BE2C (cell line): ENCODE results near the gene TP53BP1.

Experiments used
- DNase-seq: peaks from one replicate; pipeline ENCODE4 v3.0.0-alpha.2; 2020
- H3K27me3 ChIP-seq: fragments of 250-450 bp; sonication (Bioruptor Pico); 2 replicates; pipeline ENCODE4 v1.5.1; 2020; ENCODE audit warnings: mild to moderate bottlenecking
- H3K36me3 ChIP-seq: fragments of 250-450 bp; sonication (Bioruptor Pico); 2 replicates; pipeline ENCODE4 v1.5.1; 2020; ENCODE audit warnings: mild to moderate bottlenecking
- H3K4me1 ChIP-seq: fragments of 250-450 bp; sonication (Bioruptor Pico); 2 replicates; pipeline ENCODE4 v1.5.1; 2020
- H3K4me3 ChIP-seq: 2 replicates; pipeline ENCODE4 v1.5.1; 2011; ENCODE audit warnings: low read depth, low read length
- H3K9me3 ChIP-seq: fragments of 250-450 bp; sonication (Bioruptor Pico); 2 replicates; pipeline ENCODE4 v1.5.1; 2020
- CTCF ChIP-seq: IDR thresholded peaks from 2 replicates; pipeline ENCODE4 v1.5.1; 2012; ENCODE audit warnings: mild to moderate bottlenecking, low read depth, low read length

Gene TP53BP1

DNA sequence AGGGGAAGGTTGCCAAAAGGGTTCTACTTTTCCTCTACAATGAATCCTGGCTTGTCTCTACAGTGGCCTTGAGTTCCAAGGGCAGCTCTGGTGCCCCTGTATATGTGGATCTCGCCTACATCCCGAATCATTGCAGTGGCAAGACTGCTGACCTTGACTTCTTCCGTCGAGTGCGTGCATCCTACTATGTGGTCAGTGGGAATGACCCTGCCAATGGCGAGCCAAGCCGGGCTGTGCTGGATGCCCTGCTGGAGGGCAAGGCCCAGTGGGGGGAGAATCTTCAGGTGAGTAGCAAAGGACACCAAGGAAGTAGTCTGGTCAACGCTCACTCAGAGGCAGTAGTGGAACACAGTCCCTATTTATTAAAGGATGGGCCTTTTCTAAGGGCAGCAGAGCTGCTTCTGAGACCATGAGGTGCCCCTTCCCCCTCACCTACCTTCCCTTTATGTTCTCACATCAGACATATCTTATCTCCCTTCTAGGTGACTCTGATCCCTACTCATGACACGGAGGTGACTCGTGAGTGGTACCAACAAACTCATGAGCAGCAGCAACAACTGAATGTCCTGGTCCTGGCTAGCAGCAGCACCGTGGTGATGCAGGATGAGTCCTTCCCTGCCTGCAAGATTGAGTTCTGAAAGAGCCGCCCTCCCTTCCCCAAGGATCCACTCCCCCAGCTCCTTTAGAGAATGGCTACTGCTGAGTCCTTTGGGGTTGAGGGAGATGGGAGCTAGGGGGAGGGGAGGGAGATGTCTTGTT lies 36.8 kb upstream of the TP53BP1 start:
- peaks cover 28% of the 10 kb centered on the region for H3K36me3 ChIP-seq
- no peak overlapping the region for H3K4me3 ChIP-seq
- H3K9me3 ChIP-seq: no peaks in the 10 kb centered on the region
- H3K27me3 ChIP-seq: no peaks in the 10 kb centered on the region
- TF ChIP-seq CTCF: no peak
- DNase-seq: no peak
- H3K4me1 ChIP-seq: no peaks in the 10 kb centered on the region

DNA sequence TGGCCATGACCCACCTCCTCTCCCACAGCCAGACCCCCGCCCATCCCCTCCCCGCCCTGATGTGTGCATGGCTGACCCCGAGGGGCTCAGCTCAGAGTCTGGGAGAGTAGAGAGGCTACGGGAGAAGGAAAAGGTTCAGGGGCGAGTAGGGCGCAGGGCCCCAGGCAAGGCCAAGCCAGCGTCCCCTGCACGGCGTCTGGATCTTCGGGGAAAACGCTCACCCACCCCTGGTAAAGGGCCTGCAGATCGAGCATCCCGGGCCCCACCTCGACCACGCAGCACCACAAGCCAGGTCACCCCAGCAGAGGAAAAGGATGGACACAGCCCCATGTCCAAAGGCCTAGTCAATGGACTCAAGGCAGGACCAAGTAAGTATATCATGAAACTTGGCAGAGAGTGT lies 36.2 kb upstream of the TP53BP1 start:
- H3K36me3 ChIP-seq: peaks cover 34% of the 10 kb centered on the region
- no peak for DNase-seq
- H3K9me3 ChIP-seq: no peaks in the 10 kb centered on the region
- no peaks in the 10 kb centered on the region for H3K27me3 ChIP-seq
- H3K4me3 ChIP-seq: no peak overlapping the region
- H3K4me1 ChIP-seq: no peaks in the 10 kb centered on the region
- TF ChIP-seq CTCF: no peak

DNA sequence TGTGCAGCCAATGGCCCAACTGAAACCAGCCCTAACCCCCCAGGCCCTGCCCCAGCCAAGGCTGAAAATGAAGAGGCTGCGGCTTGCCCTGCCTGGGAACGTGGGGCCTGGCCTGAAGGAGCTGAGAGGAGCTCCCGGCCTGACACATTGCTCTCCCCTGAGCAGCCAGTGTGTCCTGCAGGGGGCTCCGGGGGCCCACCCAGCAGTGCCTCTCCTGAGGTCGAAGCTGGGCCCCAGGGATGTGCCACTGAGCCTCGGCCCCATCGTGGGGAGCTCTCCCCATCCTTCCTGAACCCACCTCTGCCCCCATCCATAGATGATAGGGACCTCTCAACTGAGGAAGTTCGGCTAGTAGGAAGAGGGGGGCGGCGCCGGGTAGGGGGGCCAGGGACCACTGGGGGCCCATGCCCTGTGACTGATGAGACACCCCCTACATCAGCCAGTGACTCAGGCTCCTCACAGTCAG lies 35.6 kb upstream of the TP53BP1 start:
- DNase-seq: no peak
- Histone ChIP-seq H3K4me1 (no peaks in the 10 kb centered on the region), H3K36me3 (peaks cover 40% of the 10 kb centered on the region), H3K4me3 (no peak overlapping the region), H3K9me3 (no peaks in the 10 kb centered on the region), H3K27me3 (no peaks in the 10 kb centered on the region)
- TF ChIP-seq CTCF: no peak

- Histone ChIP-seq H3K4me3 (no peak overlapping the region), H3K27me3 (no peaks in the 10 kb centered on the region), H3K9me3 (no peaks in the 10 kb centered on the region), H3K36me3 (peaks cover 46% of the 10 kb centered on the region), H3K4me1 (no peaks in the 10 kb centered on the region)
- no peak for TF ChIP-seq CTCF
- DNase-seq: no peak
These were observed 35.0 kb upstream of the TP53BP1 start for GRCh38 chr15:43527802-43528541.

DNA sequence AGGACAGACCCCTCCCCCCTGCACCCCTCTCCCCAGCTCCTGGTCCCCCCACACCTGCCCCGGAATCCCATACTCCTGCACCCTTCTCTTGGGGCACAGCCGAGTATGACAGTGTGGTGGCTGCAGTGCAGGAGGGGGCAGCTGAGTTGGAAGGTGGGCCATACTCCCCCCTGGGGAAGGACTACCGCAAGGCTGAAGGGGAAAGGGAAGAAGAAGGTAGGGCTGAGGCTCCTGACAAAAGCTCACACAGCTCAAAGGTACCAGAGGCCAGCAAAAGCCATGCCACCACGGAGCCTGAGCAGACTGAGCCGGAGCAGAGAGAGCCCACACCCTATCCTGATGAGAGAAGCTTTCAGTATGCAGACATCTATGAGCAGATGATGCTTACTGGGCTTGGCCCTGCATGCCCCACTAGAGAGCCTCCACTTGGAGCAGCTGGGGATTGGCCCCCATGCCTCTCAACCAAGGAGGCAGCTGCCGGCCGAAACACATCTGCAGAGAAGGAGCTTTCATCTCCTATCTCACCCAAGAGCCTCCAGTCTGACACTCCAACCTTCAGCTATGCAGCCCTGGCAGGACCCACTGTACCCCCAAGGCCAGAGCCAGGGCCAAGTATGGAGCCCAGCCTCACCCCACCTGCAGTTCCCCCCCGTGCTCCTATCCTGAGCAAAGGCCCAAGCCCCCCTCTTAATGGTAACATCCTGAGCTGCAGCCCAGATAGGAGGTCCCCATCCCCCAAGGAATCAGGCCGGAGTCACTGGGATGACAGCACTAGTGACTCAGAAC lies 34.3 kb upstream of the TP53BP1 start:
- no peak for DNase-seq
- Histone ChIP-seq H3K9me3 (no peaks in the 10 kb centered on the region), H3K36me3 (peaks cover 53% of the 10 kb centered on the region), H3K4me3 (no peak overlapping the region), H3K27me3 (no peaks in the 10 kb centered on the region), H3K4me1 (no peaks in the 10 kb centered on the region)
- no peak for TF ChIP-seq CTCF
